Endothelial cell of umbilical vein (primary cell): ENCODE measurements around the gene SAP30L. TPM values are rescaled to one million over a fixed set of nuclear protein-coding genes. Genes with fewer than 3 reads are reported as not detected.

Experiments
- BruUV-seq: library from RNA; stranded (reverse); fragments of 400-500 nt; replicated peaks from 2 replicates; lab custom pipeline; 2021; lab: Mats Ljungman, UMichigan
- CTCF ChIA-PET: fragments of 300-600, 350-600 bp; sonication (Branson Sonifier 250); formaldehyde crosslinking; loops from one replicate; lab custom pipeline; 2021; ENCODE audit warnings: antibody characterized with exemption, inconsistent platforms; lab: Charles Lee
- POLR2A ChIA-PET: fragments of 300-600, 350-600 bp; sonication (Branson Sonifier 250); formaldehyde crosslinking; loops from one replicate; lab custom pipeline; 2021; ENCODE audit warnings: antibody characterized with exemption, inconsistent platforms; lab: Charles Lee
- DNase-seq: peaks from one replicate; pipeline ENCODE4 v3.0.0-alpha.2; 2011; ENCODE audit warnings: low read depth, low spot score
- FAIRE-seq: peaks from 2 replicates; lab custom pipeline; 2011; peaks lifted over from hg19 to GRCh38; lab: Jason Lieb, UNC
- H2AFZ ChIP-seq: 2 replicates; pipeline ENCODE4 v1.6.0; 2012; ENCODE audit warnings: low read depth, low read length, control low read depth, inconsistent platforms
- H3K27ac ChIP-seq: 2 replicates; pipeline ENCODE4 v1.5.1; 2011; ENCODE audit warnings: low read depth, mild to moderate bottlenecking, control low read depth, low read length, moderate library complexity; ENCODE audit not compliant: insufficient read depth
- H3K27me3 ChIP-seq, 2 experiments: 2 replicates each; pipeline versions ENCODE4 v1.6.0 to v1.6.1; 2011; ENCODE audit warnings: low read length in 2 of 2, mixed read lengths in 1 of 2; ENCODE audit not compliant: control insufficient read depth in 2 of 2, insufficient read depth in 2 of 2
- H3K36me3 ChIP-seq, 2 experiments: 2 replicates in 1 of 2; 3 replicates in 1 of 2; pipeline ENCODE4 v1.5.1; 2011; ENCODE audit warnings: low read length in 2 of 2, mild to moderate bottlenecking in 1 of 2, moderate library complexity in 1 of 2; ENCODE audit not compliant: control insufficient read depth in 2 of 2, insufficient read depth in 2 of 2; ENCODE audit errors: extremely low read depth in 1 of 2
- H3K4me1 ChIP-seq: 3 replicates; pipeline ENCODE4 v1.5.1; 2011; ENCODE audit warnings: mild to moderate bottlenecking, low read length; ENCODE audit not compliant: control insufficient read depth, insufficient read depth; ENCODE audit errors: extremely low read depth
- H3K4me2 ChIP-seq: 2 replicates; pipeline ENCODE4 v1.6.1; 2011; ENCODE audit warnings: low read length, control low read depth, mixed read lengths; ENCODE audit not compliant: insufficient read depth
- H3K4me3 ChIP-seq, 3 experiments: fragments of 200-600 bp in 1 of 3; sonication (generic), shearing (Covaris generic) in 1 of 3; replicated peaks in 1 of 3; 2 replicates each; pipeline ENCODE4 v1.5.1; 2011 to 2016; ENCODE audit warnings: control low read depth in 3 of 3, low read length in 3 of 3, mild to moderate bottlenecking in 2 of 3, inconsistent platforms in 1 of 3, low read depth in 1 of 3, moderate library complexity in 1 of 3; ENCODE audit not compliant: insufficient read depth in 1 of 3
- H3K79me2 ChIP-seq: 2 replicates; pipeline ENCODE4 v1.6.0; 2012; ENCODE audit warnings: low read length, inconsistent platforms; ENCODE audit not compliant: control insufficient read depth, insufficient read depth
- H3K9ac ChIP-seq: replicated peaks from 2 replicates; pipeline ENCODE3; 2011; ENCODE audit warnings: low read length, control low read depth; ENCODE audit not compliant: insufficient read depth; ENCODE audit errors: extremely low read depth
- H3K9me1 ChIP-seq: replicated peaks from 3 replicates; pipeline ENCODE4 v1.6.0; 2011; ENCODE audit warnings: mild to moderate bottlenecking, low read length; ENCODE audit not compliant: control insufficient read depth, insufficient read depth; ENCODE audit errors: extremely low read depth
- H3K9me3 ChIP-seq: replicated peaks from 2 replicates; pipeline ENCODE4 v1.5.1; 2012; ENCODE audit warnings: low read length, inconsistent platforms; ENCODE audit not compliant: control insufficient read depth, insufficient read depth
- H4K20me1 ChIP-seq: replicated peaks from 2 replicates; pipeline ENCODE3; 2011; ENCODE audit warnings: mild to moderate bottlenecking, low read length; ENCODE audit not compliant: control insufficient read depth, insufficient read depth; ENCODE audit errors: extremely low read depth
- EZH2 ChIP-seq: IDR thresholded peaks from 2 replicates; pipeline ENCODE4 v1.6.1; 2012; ENCODE audit warnings: borderline replicate concordance, low read depth, mild to moderate bottlenecking, moderate library complexity, low read length, inconsistent platforms; ENCODE audit not compliant: severe bottlenecking
- FOS ChIP-seq: IDR thresholded peaks from 2 replicates; pipeline ENCODE4 v1.6.1; 2011; ENCODE audit warnings: mild to moderate bottlenecking, low read length, moderate library complexity, borderline replicate concordance; ENCODE audit not compliant: insufficient read depth
- JUN ChIP-seq: IDR thresholded peaks from 2 replicates; pipeline ENCODE4 v1.6.1; 2011; ENCODE audit warnings: borderline replicate concordance, low read depth; ENCODE audit not compliant: insufficient read length, insufficient read depth
- MYC ChIP-seq: IDR thresholded peaks from one replicate; pipeline ENCODE4 v1.6.1; 2011; ENCODE audit warnings: mild to moderate bottlenecking, low read depth, low read length
- POLR2A ChIP-seq: IDR thresholded peaks from 2 replicates; pipeline ENCODE4 v1.6.1; 2012; ENCODE audit warnings: low read depth, mild to moderate bottlenecking, control low read depth, low read length
- POLR2AphosphoS5 ChIP-seq: IDR thresholded peaks from 2 replicates; pipeline ENCODE4 v1.6.1; 2012; ENCODE audit warnings: low read depth, mild to moderate bottlenecking, control low read depth, low read length, moderate library complexity; ENCODE audit not compliant: insufficient read depth
- dilution Hi-C: fragments of 300-500 bp; cut with MboI; formaldehyde crosslinking; loops from one replicate; pipeline ENCODE4 v1.15.0; 2019; ENCODE audit warnings: low sequenced_read_pairs; ENCODE audit not compliant: extremely low pct_ligation_motif_present
- intact Hi-C: fragments of 100-400 bp; cut with micrococcal nuclease; formaldehyde crosslinking; loops from one replicate; pipeline ENCODE4 v1.10.0; 2022
- polyA plus RNA-seq, 4 experiments: library from polyadenylated mRNA; depleted of rRNA in 3 of 4; stranded (reverse) in 3 of 4; unstranded in 1 of 4; fragments of >200 nt; gene quantifications; 2 replicates each; pipeline versions ENCODE4 v1.2.1 to v1.2.3, GENCODE V29; 2011 to 2012; ENCODE audit warnings: missing spikeins in 1 of 4
- total RNA-seq: library from RNA; stranded (reverse); gene quantifications from 2 replicates; pipeline ENCODE4 v1.2.3, GENCODE V29; 2021
- TF ChIP-seq, protein P1 (sequence below): IDR thresholded peaks from 2 replicates; pipeline ENCODE4 v1.6.1; 2011; ENCODE audit not compliant: insufficient read depth, insufficient read length
- TF ChIP-seq, protein P2 (sequence below), 2 donors: IDR thresholded peaks; 1 replicate in 1 of 2; 2 replicates in 1 of 2; pipeline ENCODE4 v1.5.1; 2011; ENCODE audit warnings: low read length in 2 of 2, mild to moderate bottlenecking in 2 of 2, moderate library complexity in 2 of 2, control low read depth in 1 of 2, inconsistent platforms in 1 of 2, low read depth in 1 of 2; ENCODE audit not compliant: insufficient read depth in 1 of 2; ENCODE audit errors: extremely low read depth in 1 of 2

SAP30L gene
- total and polyA plus RNA-seq, 2 donors (not counting 3 experiments of a cell fraction or from before 2014, with no cell fraction given): 18.1 to 37.8 TPM

DNA sequence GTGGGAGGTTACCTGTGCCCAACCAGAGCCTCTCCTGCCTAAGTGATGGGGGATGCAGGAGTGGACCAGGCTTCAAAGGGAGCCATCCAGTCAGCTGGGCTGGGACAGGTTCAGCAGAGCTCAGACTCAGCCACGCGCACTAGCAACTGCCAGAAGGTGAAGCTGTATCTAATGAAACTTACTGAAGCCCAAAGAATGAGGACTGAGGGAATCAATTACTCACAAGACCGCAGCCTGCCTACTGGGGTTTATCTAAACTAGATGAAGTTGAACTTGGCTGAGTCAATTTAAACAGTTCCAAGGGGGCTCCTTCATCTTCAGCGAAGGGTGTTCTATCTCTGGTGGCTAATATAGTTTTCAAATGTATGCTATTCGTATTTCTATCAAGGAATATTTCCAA, 20.9 kb downstream of the SAP30L start:
- Histone ChIP-seq H3K79me2 (no peaks in the 10 kb centered on the region), H3K27ac (no peak overlapping the region), H3K36me3 (no peaks in the 10 kb centered on the region), H3K4me1 (no peaks in the 10 kb centered on the region), H4K20me1 (no peaks in the 10 kb centered on the region), H2AFZ (no peak overlapping the region), H3K27me3 (peaks cover 23 to 24% of the 10 kb centered on the region in 2 experiments), H3K9me3 (no peaks in the 10 kb centered on the region), H3K9me1 (no peaks in the 10 kb centered on the region), H3K4me3 (no peak overlapping the region), H3K9ac (no peak overlapping the region), H3K4me2 (no peak overlapping the region)
- FAIRE-seq (no peak), DNase-seq (no peak)
- no peak for TF ChIP-seq POLR2A
- TF ChIP-seq MYC: no peak
- dilution Hi-C loops: no loop called here
- ChIA-PET CTCF (interaction anchor here (0.6 to 3.5 kb wide), 12 partner anchors 10 to 394 kb away, joined by 3 to 16 read pairs (median 9); partner anchors contain the start of genes GALNT10 and SAP30L), POLR2A (no interaction called here)
- intact Hi-C loops: loop anchor here (1.0 kb wide), 3 partner anchors 144 to 394 kb away; no protein-coding TSS in a partner anchor
- no TSS peak for BruUV-seq

DNA sequence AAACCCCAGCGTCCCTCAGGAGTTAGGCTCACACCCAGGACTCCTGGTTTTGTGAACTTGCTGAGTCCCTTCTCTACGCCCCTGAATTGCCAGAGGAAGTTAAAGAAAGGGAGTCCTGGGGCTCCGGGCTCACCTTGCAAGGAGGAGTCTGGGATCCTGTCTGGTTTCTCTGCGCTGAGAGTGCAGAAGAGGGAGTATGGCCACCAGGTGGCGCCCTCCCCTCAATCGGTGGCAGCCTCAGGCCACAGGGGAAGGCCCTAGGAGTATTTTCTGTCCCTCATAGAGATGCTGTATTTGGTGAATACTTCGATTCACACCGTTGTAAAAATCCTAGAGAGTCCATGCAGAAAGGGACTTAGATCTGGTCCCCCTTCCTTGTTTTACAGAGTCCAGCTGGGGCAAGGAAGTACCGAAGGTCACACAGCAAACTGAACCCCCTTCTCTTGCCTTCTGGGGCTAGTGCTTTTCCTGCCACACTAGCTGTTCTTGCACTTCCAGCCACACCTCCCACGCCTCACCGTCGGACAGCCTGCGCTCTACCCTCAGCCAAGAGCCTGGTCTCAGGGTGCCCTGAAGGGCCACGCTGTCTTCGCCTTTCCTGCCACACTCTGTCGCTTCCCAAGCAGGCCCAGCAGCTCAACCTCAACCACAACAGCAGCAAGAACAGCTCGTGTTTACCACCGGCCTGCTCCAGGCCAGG, 22.0 kb downstream of the SAP30L start:
- intact Hi-C loops (loop anchor here (1.0 kb wide), 3 partner anchors 142 to 396 kb away; no protein-coding TSS in a partner anchor), dilution Hi-C loops (no loop called here)
- Histone ChIP-seq H3K36me3 (no peaks in the 10 kb centered on the region), H3K9ac (no peak overlapping the region), H3K9me3 (no peaks in the 10 kb centered on the region), H4K20me1 (no peaks in the 10 kb centered on the region), H3K9me1 (no peaks in the 10 kb centered on the region), H3K79me2 (no peaks in the 10 kb centered on the region), H3K4me3 (no peak overlapping the region), H3K4me2 (no peak overlapping the region), H3K27ac (no peak overlapping the region), H3K4me1 (no peaks in the 10 kb centered on the region), H3K27me3 (peaks cover 31 to 35% of the 10 kb centered on the region in 2 experiments), H2AFZ (no peak overlapping the region)
- POLR2A ChIA-PET: no interaction called here
- CTCF ChIA-PET: interaction anchor here (0.8 to 3.5 kb wide), 14 partner anchors 16 to 493 kb away, joined by 3 to 22 read pairs (median 8); no protein-coding TSS in a partner anchor
- peak; percentile 63 for FAIRE-seq
- DNase-seq: peak; percentile 56
- no TSS peak for BruUV-seq
- TF ChIP-seq, protein P1, sequence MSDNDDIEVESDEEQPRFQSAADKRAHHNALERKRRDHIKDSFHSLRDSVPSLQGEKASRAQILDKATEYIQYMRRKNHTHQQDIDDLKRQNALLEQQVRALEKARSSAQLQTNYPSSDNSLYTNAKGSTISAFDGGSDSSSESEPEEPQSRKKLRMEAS: no peak
- no peak for TF ChIP-seq MYC
- TF ChIP-seq POLR2A: no peak
- TF ChIP-seq POLR2AphosphoS5: no peak
- peak; percentile 36 for TF ChIP-seq EZH2
- TF ChIP-seq FOS: no peak
- TF ChIP-seq, protein P2, sequence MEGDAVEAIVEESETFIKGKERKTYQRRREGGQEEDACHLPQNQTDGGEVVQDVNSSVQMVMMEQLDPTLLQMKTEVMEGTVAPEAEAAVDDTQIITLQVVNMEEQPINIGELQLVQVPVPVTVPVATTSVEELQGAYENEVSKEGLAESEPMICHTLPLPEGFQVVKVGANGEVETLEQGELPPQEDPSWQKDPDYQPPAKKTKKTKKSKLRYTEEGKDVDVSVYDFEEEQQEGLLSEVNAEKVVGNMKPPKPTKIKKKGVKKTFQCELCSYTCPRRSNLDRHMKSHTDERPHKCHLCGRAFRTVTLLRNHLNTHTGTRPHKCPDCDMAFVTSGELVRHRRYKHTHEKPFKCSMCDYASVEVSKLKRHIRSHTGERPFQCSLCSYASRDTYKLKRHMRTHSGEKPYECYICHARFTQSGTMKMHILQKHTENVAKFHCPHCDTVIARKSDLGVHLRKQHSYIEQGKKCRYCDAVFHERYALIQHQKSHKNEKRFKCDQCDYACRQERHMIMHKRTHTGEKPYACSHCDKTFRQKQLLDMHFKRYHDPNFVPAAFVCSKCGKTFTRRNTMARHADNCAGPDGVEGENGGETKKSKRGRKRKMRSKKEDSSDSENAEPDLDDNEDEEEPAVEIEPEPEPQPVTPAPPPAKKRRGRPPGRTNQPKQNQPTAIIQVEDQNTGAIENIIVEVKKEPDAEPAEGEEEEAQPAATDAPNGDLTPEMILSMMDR (IDR thresholded peaks at IDR 0.05; ENCODE audit: extremely low read depth in 1 of 2, insufficient read depth in 1 of 2, low read depth in 1 of 2, low read length in 2 of 2): peak; percentile 90 to 91
- no peak for TF ChIP-seq JUN
